ENCODE data around the gene IDH1. TPM values are rescaled to one million over a fixed set of nuclear protein-coding genes. Genes with fewer than 3 reads are reported as not detected.
"Not testable (repeated sequence)": the region's sequence is repeated elsewhere in the genome, so short reads cannot be mapped to it uniquely, and the experiment has no call there.

Gene IDH1
- total and polyA plus RNA-seq, 9 donors: 39.9 to 236 (median 73.8) TPM

- intact Hi-C loops (cut with DNase I): no loop called here
- Histone ChIP-seq H3K27me3 (no peaks in the 10 kb centered on the region), H3K9me3 (no peaks in the 10 kb centered on the region), H3K36me3 (no peaks in the 10 kb centered on the region), H3K4me3 (no peak overlapping the region), H3K4me1 (ENCODE audit: insufficient read depth) (peaks cover 7% of the 10 kb centered on the region), H3K27ac (no peak overlapping the region)
- TF ChIP-seq EP300 (IDR thresholded peaks at IDR 0.05) (no peak), POLR2A (IDR thresholded peaks at IDR 0.05) (no peak)
- TF ChIP-seq, protein P1, sequence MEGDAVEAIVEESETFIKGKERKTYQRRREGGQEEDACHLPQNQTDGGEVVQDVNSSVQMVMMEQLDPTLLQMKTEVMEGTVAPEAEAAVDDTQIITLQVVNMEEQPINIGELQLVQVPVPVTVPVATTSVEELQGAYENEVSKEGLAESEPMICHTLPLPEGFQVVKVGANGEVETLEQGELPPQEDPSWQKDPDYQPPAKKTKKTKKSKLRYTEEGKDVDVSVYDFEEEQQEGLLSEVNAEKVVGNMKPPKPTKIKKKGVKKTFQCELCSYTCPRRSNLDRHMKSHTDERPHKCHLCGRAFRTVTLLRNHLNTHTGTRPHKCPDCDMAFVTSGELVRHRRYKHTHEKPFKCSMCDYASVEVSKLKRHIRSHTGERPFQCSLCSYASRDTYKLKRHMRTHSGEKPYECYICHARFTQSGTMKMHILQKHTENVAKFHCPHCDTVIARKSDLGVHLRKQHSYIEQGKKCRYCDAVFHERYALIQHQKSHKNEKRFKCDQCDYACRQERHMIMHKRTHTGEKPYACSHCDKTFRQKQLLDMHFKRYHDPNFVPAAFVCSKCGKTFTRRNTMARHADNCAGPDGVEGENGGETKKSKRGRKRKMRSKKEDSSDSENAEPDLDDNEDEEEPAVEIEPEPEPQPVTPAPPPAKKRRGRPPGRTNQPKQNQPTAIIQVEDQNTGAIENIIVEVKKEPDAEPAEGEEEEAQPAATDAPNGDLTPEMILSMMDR (IDR thresholded peaks at IDR 0.05): no peak
- WGBS, 3 donors: 92 to 96% (median 95%) methylated on average over 2 of the region's 2 CpGs
- DNase-seq: no peak
Observed at GRCh38 chr2:208269091-208269490, 14.2 kb upstream of the IDH1 start.

DNA sequence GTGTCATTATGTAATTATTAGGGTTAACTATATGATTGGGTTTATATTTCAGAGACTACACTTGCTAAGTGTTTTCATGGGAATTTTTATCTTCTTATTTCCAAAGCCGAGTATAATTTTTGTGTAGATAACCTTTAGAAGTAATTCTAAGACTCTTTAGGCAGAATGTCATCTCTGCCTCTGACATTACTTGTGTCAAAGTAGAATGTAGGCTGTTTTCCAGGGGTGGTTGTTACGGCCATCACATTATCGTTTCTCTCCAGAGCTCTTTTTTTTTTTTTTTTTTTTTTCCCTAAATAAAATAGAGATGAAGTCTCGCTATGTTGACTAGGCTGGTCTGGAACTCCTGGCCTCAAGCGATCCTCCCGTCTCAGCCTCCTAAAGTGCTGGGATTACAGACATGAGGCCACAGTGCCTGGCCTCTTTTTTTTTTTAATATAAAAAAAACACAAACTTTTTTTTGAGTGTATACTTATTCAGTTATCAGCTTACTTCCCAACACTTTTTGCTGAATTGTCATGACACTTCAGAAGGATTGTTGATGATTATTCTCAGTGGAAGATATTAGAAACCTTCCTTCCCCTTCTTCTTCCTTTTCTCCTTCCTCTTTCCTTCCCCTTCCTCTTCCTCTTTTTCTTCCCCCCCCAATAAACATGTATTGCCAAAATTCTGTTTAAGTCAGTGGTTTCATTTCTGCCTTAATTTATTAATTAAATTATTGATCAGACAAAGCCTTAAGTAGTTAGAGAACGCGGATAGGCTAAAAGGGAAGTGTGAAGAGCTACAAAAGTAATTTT lies 13.5 kb upstream of the IDH1 start:
- Histone ChIP-seq H3K27me3 (no peaks in the 10 kb centered on the region), H3K36me3 (no peaks in the 10 kb centered on the region), H3K9me3 (no peaks in the 10 kb centered on the region), H3K4me1 (ENCODE audit: insufficient read depth) (peaks cover 7% of the 10 kb centered on the region), H3K4me3 (no peak overlapping the region), H3K27ac (no peak overlapping the region)
- TF ChIP-seq, protein P1 (IDR thresholded peaks at IDR 0.05): no peak
- TF ChIP-seq EP300 (IDR thresholded peaks at IDR 0.05) (no peak), POLR2A (IDR thresholded peaks at IDR 0.05) (no peak)
- no peak for DNase-seq
- intact Hi-C loops (cut with DNase I): no loop called here
- 69 to 73% (median 71%) methylated on average over 8 of the region's 8 CpGs for WGBS, 3 donors

- peak overlapping the region; percentile 5 for H3K4me3 ChIP-seq
- WGBS, 3 donors: 69 to 80% (median 75%) methylated on average over 22 of the region's 22 CpGs
- H3K4me1 ChIP-seq (ENCODE audit: insufficient read depth); H3K36me3 ChIP-seq; H3K9me3 ChIP-seq; intact Hi-C loops (cut with DNase I); H3K27ac ChIP-seq; H3K27me3 ChIP-seq; DNase-seq: not testable (repeated sequence)
Observed at GRCh38 chr2:208267526-208267925, 12.7 kb upstream of the IDH1 start.

- WGBS, 3 donors: 1 to 4% (median 3%) methylated on average over 3 of the region's 3 CpGs
- no peak for DNase-seq
- Histone ChIP-seq H3K27me3 (no peaks in the 10 kb centered on the region), H3K4me3 (peak overlapping the region; percentile 93), H3K9me3 (no peaks in the 10 kb centered on the region), H3K4me1 (ENCODE audit: insufficient read depth) (peaks cover 7% of the 10 kb centered on the region), H3K27ac (no peak overlapping the region), H3K36me3 (no peaks in the 10 kb centered on the region)
- TF ChIP-seq, protein P1 (IDR thresholded peaks at IDR 0.05): no peak
- TF ChIP-seq EP300 (IDR thresholded peaks at IDR 0.05) (no peak), POLR2A (IDR thresholded peaks at IDR 0.05) (no peak)
- intact Hi-C loops (cut with DNase I): no loop called here
Observed at GRCh38 chr2:208266936-208267335, 12.1 kb upstream of the IDH1 start.

DNA sequence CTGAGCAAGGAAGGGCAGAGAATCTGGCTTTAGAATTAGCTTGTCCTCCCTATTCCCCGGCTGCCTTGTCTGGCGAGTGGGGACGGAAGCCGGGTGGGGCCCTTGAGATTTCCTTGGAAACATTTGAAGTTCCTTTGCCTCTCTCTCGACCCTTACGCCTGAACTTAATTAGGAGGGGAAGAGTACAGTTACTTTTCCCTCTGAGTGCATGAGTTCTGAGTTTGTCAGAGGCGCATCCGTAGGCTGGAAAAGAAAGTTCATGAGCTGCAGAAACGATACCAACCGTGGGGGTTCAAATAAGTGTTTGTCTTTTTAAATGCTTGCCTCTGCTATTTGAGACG lies 11.7 kb upstream of the IDH1 start:
- Histone ChIP-seq H3K27ac (peak overlapping the region; percentile 74 to 91), H3K36me3 (no peaks in the 10 kb centered on the region), H3K4me1 (ENCODE audit: insufficient read depth) (peaks cover 7% of the 10 kb centered on the region), H3K9me3 (no peaks in the 10 kb centered on the region), H3K4me3 (peak overlapping the region; percentile 93), H3K27me3 (no peaks in the 10 kb centered on the region)
- intact Hi-C loops (cut with DNase I): no loop called here
- WGBS, 3 donors: 0 to 2% (median 1%) methylated on average over 11 of the region's 11 CpGs
- DNase-seq: no peak
- no peak for TF ChIP-seq EP300 (IDR thresholded peaks at IDR 0.05)
- TF ChIP-seq POLR2A (IDR thresholded peaks at IDR 0.05): no peak
- TF ChIP-seq, protein P1 (IDR thresholded peaks at IDR 0.05): no peak

All from ovary (tissue), 9 donors.